CD4-positive, alpha-beta T cell treated with Interleukin-21 for 1 hour (primary cell): ENCODE data around the gene RANBP9.

Experiments used
- DNase-seq: peaks from one replicate; pipeline ENCODE4 v3.0.0-alpha.2; 2020

The RANBP9 gene

GRCh38 chr6:13710552-13711323 is 897 bp downstream of the RANBP9 start:
- peak; percentile 30 for DNase-seq

GRCh38 chr6:13709689-13710551 is 1.7 kb downstream of the RANBP9 start:
- DNase-seq = peak; percentile 52

GRCh38 chr6:13708736-13709135 is 2.9 kb downstream of the RANBP9 start:
- DNase-seq = peak; percentile 40

DNA sequence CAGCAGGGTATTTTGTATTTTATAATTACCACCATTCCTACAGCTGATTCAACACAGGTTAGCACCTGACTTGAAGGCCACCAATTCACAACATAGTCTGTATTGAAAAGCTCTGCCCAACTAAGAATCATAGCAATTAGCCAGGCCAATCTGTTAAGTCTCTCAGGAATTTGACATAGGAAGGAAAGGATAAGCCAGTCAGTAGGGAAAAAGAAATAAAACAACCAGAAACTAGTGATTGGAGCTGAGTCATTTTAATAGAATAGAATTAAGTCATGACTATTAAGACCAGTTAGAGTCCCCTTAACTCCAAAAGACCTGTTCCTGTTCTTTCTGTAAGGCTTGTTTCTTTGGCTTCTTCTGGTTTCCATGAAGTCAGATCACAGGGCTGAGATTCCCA is 8.1 kb downstream of the RANBP9 start:
- no peak for DNase-seq

- no peak for DNase-seq
Measured at GRCh38 chr6:13702809-13703302, 8.8 kb downstream of the RANBP9 start.

GRCh38 chr6:13700232-13700631 is 11.4 kb downstream of the RANBP9 start:
- DNase-seq = no peak

DNA sequence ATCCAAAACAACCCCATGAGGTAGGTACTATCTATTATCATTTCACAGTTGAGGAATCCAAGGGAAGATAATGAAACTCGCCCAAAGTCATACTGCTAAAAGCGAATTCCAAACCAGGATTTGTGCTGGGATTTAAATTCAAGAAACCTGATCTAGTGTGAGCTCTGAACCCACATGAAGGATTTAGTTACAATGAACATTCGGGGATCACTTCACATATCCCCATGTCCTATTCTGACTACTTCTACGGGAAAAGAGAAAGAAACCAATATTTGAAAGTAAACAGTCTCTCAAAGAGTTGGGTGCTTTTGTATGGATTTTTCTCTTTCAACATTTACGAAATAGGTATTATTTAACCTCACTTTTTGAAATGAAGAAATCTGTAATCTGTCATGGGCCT is 12.9 kb downstream of the RANBP9 start:
- no peak for DNase-seq

GRCh38 chr6:13697857-13698256 is 13.8 kb downstream of the RANBP9 start:
- DNase-seq = no peak

- no peak for DNase-seq
Measured at GRCh38 chr6:13696226-13696625, 15.4 kb downstream of the RANBP9 start.

GRCh38 chr6:13695252-13695651 is 16.4 kb downstream of the RANBP9 start:
- DNase-seq = no peak

- DNase-seq = no peak
Measured at GRCh38 chr6:13694562-13694961, 17.1 kb downstream of the RANBP9 start.

GRCh38 chr6:13689511-13690256 is 22.0 kb downstream of the RANBP9 start:
- no peak for DNase-seq

DNA sequence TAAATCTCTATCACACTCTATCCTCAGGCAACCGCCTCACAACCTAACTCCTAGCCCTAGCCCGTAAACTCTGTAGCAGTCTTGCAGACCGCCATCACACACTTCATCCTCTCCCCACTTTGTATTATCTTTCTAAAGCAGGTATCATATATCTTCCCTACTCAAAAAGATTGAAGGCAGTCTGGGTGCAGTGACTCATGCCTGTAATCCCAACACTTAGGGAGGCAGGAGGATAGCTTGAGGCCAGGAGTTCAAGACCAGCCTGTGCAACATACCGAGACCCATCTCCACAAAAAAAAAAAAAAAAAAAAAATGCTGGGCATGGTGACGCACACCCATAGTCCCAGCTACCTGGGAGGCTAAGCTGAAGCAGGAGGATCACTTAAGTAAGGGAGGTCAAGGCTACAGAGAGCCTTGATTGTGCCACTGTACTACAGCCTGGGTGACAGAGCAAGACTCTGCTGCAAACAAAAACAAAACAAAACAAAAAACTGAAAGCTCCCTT is 22.9 kb downstream of the RANBP9 start:
- no peak for DNase-seq

DNA sequence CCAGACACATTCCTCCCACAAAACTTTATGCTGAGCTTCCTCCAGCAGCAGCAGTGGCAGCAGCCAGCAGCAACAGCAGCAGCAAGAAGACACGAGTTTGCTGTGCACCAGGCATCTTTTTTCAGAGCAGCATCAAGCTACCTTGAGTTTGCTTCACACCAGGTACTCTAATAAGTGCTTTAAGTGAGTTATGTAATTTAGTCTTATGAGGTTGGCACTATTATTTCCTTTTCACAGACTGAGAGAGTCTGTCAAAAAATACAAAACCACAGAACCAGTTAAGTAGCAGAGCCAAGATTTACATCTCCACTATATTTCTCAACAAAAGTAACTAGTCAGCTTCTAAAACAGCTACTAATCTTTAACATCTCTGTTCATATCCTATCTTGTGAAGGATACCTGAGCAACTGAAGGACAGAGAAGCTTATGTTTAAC is 23.7 kb downstream of the RANBP9 start:
- DNase-seq = peak; percentile 52

DNA sequence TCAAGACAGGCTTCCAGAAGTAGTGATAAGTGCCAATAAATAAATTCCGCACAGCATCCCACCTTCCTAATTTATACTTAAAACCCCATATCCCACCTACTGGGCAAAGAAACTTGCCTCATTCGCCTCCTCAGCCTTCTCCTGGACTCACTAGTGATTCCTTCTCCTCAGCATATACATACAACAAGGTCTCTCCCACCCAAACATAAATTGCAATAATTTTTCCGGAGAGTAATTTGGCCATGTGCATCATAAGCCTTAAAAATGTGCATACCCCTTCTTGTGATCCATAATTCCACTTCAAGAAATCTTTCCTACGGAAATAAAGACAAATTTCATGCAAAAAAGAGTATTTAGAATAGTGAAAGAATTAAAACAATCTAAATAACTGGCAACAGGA is 26.8 kb downstream of the RANBP9 start:
- DNase-seq = no peak

DNA sequence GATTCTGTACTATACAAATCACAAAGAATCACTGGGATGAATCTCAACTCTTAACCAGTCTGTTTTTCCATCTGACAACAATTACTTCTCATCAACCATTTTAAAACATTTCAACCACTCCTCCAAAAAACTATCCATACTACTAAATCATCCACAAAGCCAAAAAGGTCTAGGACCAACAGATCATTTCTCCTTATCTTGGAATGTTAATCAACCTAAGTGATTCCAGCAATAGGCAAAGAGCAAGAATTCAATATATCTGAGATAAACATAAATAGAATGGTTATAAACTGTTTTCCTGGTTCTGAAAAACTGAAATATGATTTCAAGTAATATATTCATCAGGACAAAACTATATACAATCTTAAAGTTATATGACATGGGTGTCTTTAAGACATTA is 28.6 kb downstream of the RANBP9 start:
- no peak for DNase-seq

DNA sequence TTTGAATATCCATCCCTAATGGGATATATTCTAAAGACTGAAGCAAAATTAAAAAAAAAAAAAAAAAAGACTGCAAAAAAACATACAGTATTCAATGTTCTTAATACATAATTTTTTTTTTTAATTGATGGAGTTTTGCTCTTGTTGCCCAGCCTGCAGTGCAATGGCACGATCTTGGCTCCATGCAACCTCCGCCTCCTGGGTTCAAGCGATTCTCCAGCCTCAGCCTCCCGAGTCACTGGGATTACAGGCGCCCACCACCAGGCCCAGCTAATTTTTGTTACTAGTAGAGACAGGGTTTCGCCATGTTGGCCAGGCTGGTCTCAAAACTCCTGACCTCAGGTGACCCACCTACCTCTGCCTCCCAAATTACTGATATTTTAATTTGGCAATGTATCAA is 29.3 kb downstream of the RANBP9 start:
- DNase-seq = no peak

GRCh38 chr6:13681305-13682061 is 30.2 kb downstream of the RANBP9 start:
- DNase-seq = peak; percentile 67

DNA sequence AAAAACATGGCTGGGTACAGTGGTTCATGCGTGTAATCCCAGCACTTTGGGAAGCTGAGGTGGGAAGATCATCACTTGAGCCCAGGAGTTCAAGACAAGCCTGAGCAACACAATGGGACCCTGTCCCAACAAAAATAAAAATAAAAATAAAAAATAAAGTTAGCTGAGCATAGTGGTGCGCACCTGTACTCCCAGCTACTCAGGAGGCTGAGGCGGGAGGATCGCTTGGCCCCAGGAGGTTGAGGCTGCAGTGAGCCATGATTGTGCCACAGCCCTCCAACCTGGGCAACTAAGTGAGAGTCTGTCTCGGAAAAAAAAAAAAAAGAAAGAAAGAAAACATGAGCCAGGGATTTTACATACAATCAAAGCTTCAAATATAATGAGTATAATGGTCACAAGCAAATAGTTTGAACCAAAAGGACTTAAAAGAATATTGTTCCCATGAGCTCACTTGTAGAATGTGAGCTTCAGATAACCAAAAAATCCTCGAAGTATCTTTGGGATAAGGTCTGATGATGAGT is 31.1 kb downstream of the RANBP9 start:
- no peak for DNase-seq

- no peak for DNase-seq
Measured at GRCh38 chr6:13679996-13680395, 31.6 kb downstream of the RANBP9 start.

DNA sequence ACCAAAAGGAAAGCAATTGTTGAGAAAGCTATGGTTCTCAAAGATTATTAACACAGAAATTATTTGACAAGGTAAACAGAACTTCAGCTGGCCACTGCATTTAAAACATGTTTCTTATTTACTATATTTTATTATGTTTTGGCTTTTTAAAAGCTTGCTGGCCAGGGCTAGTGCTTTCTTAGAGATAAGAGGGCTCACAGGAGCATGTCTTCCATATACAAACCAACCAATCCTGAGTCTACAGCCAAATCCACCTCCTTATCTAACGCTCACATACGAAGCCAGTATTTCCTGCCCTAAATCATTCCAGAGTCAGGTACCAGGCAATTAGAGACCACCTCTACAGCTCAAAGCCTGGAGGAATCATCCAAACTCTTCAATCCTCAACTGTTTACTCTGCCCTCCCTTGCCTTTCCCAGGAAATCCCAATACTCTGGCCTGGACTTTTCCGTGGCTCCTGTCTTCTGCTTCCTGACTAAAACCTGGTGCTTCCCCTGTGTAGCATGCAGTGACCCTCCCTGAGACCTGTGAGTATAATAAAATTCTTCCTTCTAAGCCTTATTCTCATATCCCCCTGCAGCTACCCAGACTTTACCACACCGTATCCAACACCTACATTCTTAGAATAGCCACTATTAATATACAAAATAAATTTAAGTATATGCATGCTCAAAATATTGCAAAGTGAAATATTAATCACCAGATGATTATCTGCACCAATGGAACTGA is 33.2 kb downstream of the RANBP9 start:
- DNase-seq = no peak
